NCI-H1092 treated with DMSO at 0.1 percent for 48 hours (cell line): ENCODE measurements around the gene ACOT6.
"Not testable (repeated sequence)": the region's sequence is repeated elsewhere in the genome, so short reads cannot be mapped to it uniquely, and the experiment has no call there.

Experiments
- DNase-seq: peaks from one replicate; lab custom pipeline; 2025; lab: John Stamatoyannopoulos, UW

The ACOT6 gene

GRCh38 chr14:73612339-73613045 is at the start of gene ACOT6:
Gene ACOT6 (plus strand): TSS chr14:73612517. CDS start chr14:73612572, 55 bp downstream.
- DNase-seq = peak; percentile 18

- not testable (repeated sequence) for DNase-seq
These were observed 49.6 kb upstream of the ACOT6 start for GRCh38 chr14:73562696-73563095.

- not testable (repeated sequence) for DNase-seq
These were observed 45.9 kb upstream of the ACOT6 start for GRCh38 chr14:73566431-73566830.

DNA sequence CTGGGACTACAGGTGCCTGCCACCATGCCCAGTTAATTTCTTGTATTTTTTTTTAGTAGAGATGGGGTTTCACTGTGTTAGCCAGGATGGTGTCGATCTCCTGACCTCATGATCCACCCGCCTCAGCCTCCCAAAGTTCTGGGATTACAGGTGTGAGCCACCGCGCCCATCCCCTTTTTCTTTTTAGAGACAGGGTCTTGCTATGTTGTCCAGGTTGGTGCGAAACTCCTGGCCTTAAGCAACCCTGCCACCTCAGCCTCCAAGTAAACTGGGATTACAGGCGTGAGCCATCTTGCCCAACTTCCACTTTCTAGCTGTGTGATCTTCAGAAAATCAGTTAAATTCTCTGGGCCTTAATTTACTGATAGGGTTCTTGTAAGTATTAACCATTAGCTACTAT is 45.4 kb upstream of the ACOT6 start:
- not testable (repeated sequence) for DNase-seq

DNA sequence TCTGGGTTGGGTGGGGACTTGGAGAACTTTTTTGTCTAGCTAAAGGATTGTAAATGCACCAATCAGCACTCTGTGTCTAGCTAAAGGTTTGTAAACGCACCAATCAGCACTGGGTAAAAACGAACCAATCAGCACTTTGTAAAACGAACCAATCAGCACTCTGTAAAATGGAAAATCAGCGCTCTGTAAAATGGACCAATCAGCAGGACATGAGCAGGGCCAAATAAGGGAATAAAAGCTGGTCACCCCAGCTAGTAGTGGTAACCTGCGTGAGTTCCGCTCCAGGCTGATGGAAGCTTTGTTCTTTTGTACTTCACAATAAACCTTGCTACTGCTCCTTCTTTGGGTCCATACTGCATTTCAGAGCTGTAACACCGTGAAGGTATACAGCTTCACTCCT is 45.0 kb upstream of the ACOT6 start:
- no peak for DNase-seq

DNA sequence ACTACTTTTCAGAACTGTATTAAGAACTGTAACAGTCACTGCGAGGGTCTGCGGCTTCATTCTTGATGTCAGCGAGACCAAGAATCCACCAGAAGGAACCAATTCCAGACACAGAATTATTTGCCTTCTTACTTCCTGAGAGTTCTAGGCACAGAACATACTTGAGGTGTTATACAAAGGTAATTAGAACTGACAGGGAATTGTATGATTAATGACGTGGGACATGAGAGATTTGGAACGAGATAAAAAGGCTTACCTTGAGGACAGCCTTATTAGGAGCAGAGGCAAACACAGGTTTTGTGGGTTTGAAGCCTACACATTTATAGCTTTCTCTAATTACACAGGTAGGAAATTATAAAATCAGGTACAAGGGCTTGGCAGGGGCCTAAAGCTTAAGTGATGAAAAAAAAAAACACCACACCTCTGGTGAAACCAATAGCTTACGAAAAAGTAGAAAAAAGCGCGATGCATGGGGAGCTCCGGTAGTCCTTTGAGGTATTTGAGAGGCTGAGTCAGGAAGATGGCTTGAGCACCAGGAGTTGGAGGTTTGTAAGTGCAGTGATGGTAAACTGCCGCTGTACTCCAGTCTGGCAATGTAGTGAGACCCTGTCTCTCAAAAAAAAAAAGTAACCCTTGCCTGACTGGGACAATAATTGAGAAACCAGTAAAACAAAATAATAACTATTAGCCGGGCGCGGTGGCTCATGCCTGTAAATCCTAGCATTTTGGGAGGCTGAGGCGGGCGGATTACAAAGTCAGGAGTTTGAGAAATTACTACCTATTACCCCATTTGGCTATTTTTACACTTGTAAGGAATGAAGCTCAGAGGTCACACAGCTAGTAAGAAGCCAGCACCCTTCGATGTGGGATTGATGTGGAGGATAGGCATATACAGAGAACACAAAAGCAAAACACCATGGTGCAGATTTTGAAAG is 44.1 kb upstream of the ACOT6 start:
- DNase-seq = peak; percentile 2

DNA sequence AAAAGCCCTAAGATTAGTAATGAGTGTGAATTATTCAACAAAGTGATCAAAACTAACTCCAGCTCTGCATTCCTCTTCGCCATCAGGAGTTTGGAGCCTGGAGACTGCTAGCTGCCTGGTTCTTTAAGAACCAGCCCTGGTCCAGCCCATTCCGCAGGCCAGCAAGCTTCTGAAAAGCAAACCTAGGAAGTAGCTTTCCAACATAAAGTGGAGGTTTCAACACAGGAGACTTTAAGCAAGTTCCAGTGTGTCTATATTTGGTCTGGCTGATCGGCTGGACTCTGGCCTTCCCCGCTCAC is 43.5 kb upstream of the ACOT6 start:
- not testable (repeated sequence) for DNase-seq

DNA sequence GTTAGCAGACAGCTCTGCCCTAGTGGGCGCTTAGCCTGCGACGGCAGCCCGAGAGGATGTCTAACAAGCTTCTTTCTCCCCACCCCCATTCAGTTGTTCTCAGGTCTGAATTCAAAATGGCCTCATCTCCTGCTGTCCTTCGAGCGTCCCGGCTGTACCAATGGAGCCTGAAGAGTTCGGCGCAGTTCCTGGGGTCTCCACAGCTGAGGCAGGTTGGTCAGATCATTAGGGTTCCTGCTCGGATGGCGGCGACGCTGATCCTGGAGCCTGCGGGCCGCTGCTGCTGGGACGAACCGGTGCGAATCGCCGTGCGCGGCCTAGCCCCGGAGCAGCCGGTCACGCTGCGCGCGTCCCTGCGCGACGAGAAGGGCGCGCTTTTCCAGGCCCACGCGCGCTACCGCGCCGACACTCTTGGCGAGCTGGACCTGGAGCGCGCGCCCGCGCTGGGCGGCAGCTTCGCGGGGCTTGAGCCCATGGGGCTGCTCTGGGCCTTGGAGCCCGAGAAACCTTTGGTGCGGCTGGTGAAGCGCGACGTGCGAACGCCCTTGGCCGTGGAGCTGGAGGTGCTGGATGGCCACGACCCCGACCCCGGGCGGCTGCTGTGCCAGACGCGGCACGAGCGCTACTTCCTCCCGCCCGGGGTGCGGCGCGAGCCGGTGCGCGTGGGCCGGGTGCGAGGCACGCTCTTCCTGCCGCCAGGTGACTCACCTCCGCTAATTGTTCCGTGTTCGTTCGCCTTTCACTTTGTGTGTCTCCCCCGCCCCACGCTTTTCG is 42.9 kb upstream of the ACOT6 start, which contains the start of gene ACOT2:
ACOT2 (plus strand) TSS at position 29 of the 774 bp plus-strand sequence; CDS start at position 57, 28 bp downstream.
- DNase-seq = peak; percentile 85

DNA sequence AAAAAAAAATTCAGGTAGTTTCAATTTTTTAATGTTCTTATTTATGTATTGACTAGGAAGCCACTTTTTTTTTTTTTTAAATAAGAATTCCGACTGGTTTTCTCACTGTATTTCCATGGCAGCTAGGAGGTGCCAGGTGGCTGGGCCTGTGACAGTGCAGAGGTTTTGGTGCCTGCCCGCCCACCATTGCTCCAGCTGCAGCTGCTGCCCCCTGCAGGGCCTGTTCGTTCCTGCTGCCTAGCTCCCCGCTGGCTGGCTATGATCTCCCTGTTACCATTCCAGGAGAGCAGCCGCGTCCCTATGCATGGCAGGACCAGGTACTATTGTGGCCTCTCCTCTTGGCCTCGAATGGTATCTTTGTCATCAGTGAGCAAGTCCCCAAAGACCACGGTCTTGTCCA is 41.4 kb upstream of the ACOT6 start:
- DNase-seq = peak; percentile 10

GRCh38 chr14:73573034-73573433 is 39.3 kb upstream of the ACOT6 start:
- not testable (repeated sequence) for DNase-seq

DNA sequence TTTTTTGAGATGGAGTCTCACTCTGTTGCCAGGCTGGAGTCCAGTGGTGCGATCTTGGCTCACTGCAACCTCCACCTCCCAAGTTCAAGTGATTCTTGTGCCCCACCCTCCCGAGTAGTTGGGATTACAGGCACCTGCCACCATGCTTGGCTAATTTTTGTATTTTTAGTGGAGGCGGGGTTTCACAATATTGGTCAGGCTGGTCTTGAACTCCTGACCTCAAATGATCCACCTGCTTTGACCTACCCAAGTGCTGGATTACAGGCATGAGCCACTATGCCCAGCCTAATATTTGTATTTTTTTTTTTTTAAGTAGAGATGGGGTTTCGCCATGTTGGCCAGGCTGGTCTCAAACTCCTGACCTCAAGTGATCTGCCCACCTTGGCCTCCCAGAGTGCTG is 38.6 kb upstream of the ACOT6 start:
- not testable (repeated sequence) for DNase-seq

- DNase-seq = not testable (repeated sequence)
These were observed 38.1 kb upstream of the ACOT6 start for GRCh38 chr14:73574251-73574650.

GRCh38 chr14:73576391-73576790 is 35.9 kb upstream of the ACOT6 start:
- DNase-seq = no peak

DNA sequence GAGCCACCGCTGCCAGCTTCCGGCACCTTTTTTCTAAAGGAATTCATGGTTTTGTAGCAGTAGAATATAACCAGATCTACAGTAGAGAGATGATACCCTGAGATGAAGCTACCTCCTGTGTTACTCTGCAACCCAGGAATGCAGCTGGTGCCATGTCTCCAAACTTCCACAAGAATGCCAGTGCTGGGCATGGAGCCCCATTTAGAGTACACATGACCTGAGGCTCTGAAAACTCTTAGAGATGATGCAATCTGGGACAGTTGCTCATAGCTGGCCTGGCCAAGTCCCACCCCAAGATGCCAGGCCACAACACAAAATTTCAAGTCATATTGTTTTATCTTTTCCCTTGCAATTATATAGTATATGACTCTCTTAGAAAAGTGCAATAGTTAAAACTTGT is 35.1 kb upstream of the ACOT6 start:
- not testable (repeated sequence) for DNase-seq

DNA sequence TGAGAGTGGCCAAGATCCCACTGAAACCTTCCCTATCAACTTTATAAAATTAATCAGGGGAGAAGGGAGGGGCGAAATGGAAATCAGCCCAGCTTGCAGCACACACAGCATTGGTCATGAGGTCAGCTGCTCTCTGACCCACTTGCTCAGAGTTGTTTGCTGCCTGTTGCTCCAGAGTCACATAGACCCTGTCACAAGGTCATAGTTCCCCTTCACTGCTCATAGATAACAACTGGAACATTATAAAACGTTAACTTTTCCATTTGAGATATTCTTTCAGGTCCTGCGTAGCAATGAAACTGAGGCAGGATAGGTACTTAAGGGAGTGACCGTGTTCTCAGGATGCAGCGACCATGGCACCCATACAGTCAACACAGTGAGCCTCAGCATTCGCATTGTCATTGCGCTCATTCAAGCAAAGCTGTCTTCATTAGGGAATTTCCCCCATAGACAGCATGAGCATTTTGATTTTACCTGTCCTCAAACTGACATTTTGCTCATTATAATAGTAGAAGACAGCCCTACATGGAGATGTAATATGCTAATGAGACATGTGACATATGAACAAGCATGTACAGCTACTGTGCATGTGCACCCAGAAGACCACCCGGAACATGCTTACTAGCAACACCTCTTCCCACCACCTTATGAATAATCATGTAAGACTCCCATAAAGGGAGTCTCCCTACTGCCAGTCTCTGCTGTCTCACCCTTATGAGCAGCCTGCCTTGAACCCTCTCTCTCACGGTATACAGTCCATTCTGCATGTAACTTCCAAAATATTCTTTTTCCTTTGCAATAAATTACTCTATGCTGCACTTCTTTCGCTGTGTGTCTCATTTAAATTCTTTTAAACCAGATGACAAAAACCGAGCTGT is 30.0 kb upstream of the ACOT6 start:
- not testable (repeated sequence) for DNase-seq

DNA sequence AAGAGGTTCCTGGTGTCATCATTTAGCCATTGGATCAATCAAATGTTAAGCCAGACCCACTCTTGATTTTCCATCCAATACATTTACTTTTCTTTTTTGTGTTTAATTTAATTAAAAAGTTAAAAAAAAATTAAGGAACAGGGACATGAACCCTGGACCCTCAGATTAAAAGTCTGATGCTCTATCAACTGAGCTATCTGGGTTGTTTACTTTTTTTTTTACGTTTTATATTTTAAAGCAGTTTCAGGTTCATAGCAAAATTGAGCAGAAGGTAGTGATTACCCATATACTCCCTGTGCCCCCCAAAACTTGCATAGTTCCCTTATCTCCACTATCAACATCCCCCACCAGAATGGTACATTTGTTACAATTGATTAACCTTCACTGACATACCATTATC is 23.6 kb upstream of the ACOT6 start:
- no peak for DNase-seq

GRCh38 chr14:73589116-73589515 is 23.2 kb upstream of the ACOT6 start:
- no peak for DNase-seq

DNA sequence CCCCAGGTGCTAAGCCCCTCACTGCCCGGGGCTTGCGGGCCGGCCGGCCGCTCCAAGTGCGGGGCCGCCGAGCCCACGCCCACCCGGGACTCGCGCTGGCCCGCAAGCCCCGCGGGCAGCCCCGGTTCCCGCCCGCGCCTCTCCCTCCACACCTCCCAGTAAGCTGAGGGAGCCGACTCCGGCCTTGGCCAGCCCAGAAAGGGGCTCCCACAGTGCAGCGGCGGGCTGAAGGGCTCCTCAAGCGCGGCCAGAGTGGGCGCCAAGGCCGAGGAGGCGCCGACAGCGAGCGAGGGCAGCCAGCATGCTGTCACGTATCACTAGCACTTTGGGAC is 21.7 kb upstream of the ACOT6 start:
- DNase-seq = not testable (repeated sequence)

- DNase-seq = peak; percentile 51
These were observed 20.4 kb upstream of the ACOT6 start, which contains the start of gene ACOT4 for GRCh38 chr14:73591690-73592449. Gene ACOT4 (plus strand): TSS chr14:73591873. CDS start chr14:73591960, 87 bp downstream.

DNA sequence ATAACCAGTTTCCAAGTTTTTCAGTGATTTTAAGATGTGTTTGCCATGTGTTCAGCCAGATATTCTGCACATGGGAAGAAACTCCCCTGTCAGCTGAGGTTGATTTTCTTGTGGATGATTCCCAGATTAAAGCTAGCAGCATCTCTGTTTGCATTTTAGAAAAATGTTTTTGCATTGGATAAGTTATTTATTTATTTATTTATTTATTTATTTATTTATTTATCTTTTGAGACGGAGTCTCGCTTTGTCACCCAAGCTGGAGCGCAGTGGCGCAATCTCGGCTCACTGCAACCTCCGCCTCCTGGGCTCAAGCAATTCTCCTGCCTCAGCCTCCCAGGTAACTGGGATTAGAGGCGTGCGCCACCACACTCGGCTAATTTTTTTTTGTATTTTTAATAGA is 17.8 kb upstream of the ACOT6 start:
- no peak for DNase-seq

GRCh38 chr14:73599499-73599898 is 12.8 kb upstream of the ACOT6 start:
- DNase-seq = no peak
